Stimulated activated CD8-positive, alpha-beta memory T cell treated with anti-CD3 and anti-CD28 coated beads, Interleukin-15, amount 100 ng/mL, for 4 hours (primary cell): ENCODE results near the gene SLCO2A1.

ENCODE experiments used
- DNase-seq, 2 donors: peaks; one replicate each; pipeline ENCODE4 v3.0.0-alpha.2; 2020; ENCODE audit warnings: low read depth in 2 of 2

SLCO2A1 gene

GRCh38 chr3:133884054-133884886 lies 145.5 kb downstream of the SLCO2A1 start:
- no peak for DNase-seq

GRCh38 chr3:133883641-133884040 lies 146.1 kb downstream of the SLCO2A1 start:
- DNase-seq: no peak

GRCh38 chr3:133882986-133883586 lies 146.6 kb downstream of the SLCO2A1 start:
- no peak for DNase-seq

- peak in 1 of 2 donors; percentile 7 for DNase-seq
Measured at GRCh38 chr3:133881939-133882825, 147.5 kb downstream of the SLCO2A1 start.

- no peak for DNase-seq
Measured at GRCh38 chr3:133881492-133881891, 148.2 kb downstream of the SLCO2A1 start.

- DNase-seq: no peak
Measured at GRCh38 chr3:133880886-133881455, 148.8 kb downstream of the SLCO2A1 start.

- no peak for DNase-seq
Measured at GRCh38 chr3:133880287-133880686, 149.4 kb downstream of the SLCO2A1 start.

- DNase-seq: no peak
Measured at GRCh38 chr3:133878518-133878917, 151.2 kb downstream of the SLCO2A1 start.
